Measurements from ENCODE around the gene PRKAR2A.

The PRKAR2A gene

GRCh38 chr3:48696601-48697000, 151.1 kb downstream of the PRKAR2A start:
- Histone ChIP-seq H3K36me3 (ENCODE audit: control insufficient read depth, low read depth, low read length) (peaks cover 57% of the 10 kb centered on the region), H3K27ac (ENCODE audit: low read length) (no peak overlapping the region), H3K27me3 (ENCODE audit: control insufficient read depth, insufficient read depth, low read length) (no peaks in the 10 kb centered on the region), H3K4me1 (ENCODE audit: control insufficient read depth, low read depth, low read length) (peaks cover 8% of the 10 kb centered on the region), H3K4me3 (ENCODE audit: low read length) (no peak overlapping the region), H3K9ac (ENCODE audit: low read length) (no peak overlapping the region), H3K9me3 (ENCODE audit: control insufficient read depth, low read depth, low read length) (no peaks in the 10 kb centered on the region)

Measured in iPS-18a (cell line).